SK-N-SH treated with all-trans-retinoic acid at 6 μM for 48 hours (cell line): ENCODE results near the gene CHKA.

ENCODE experiments used
- GLIS3 ChIP-seq: fragments of 250-450 bp; sonication (Bioruptor Pico); IDR thresholded peaks from 2 replicates; pipeline ENCODE4 v1.5.0; 2020; ENCODE audit warnings: mild to moderate bottlenecking, moderate library complexity
- PPARA ChIP-seq: fragments of 250-450 bp; sonication (Bioruptor Pico); IDR thresholded peaks from 2 replicates; pipeline ENCODE4 v1.5.0; 2020; ENCODE audit warnings: mild to moderate bottlenecking, borderline replicate concordance
- SNAI2 ChIP-seq: fragments of 250-450 bp; sonication (Bioruptor Pico); IDR thresholded peaks from 2 replicates; pipeline ENCODE4 v1.5.0; 2020; ENCODE audit warnings: mild to moderate bottlenecking, moderate library complexity
- TOX ChIP-seq: fragments of 250-450 bp; sonication (Bioruptor Pico); IDR thresholded peaks from 2 replicates; pipeline ENCODE4 v1.8.0; 2021; ENCODE audit warnings: mild to moderate bottlenecking, moderate library complexity, borderline replicate concordance
- ZFP30 ChIP-seq: fragments of 450-650 bp; formaldehyde crosslinking; IDR thresholded peaks from 2 replicates; pipeline ENCODE4 v1.5.0; 2022; ENCODE audit warnings: mild to moderate bottlenecking, moderate library complexity
- ZNF565 ChIP-seq: fragments of 450-650 bp; formaldehyde crosslinking; conservative IDR thresholded peaks from 2 replicates; pipeline ENCODE4 v1.5.0; 2020; ENCODE audit warnings: low read depth, mild to moderate bottlenecking, moderate library complexity
- TF ChIP-seq, protein P1 (sequence below): fragments of 250-450 bp; sonication (Bioruptor Pico); IDR thresholded peaks from 2 replicates; pipeline ENCODE4 v1.8.0; 2020; ENCODE audit warnings: mild to moderate bottlenecking, moderate library complexity, borderline replicate concordance
- TF ChIP-seq, protein P2 (sequence below): fragments of 250-450 bp; sonication (Bioruptor Pico); IDR thresholded peaks from 2 replicates; pipeline ENCODE4 v1.5.1; 2020; ENCODE audit warnings: low read depth, mild to moderate bottlenecking, moderate library complexity
- TF ChIP-seq, protein P3 (sequence below): fragments of 250-450 bp; sonication (Bioruptor Pico); IDR thresholded peaks from 2 replicates; pipeline ENCODE4 v1.5.1; 2021; ENCODE audit warnings: mild to moderate bottlenecking, moderate library complexity
- TF ChIP-seq, protein P4 (sequence below): fragments of 250-450 bp; sonication (Bioruptor Pico); IDR thresholded peaks from 2 replicates; pipeline ENCODE4 v1.8.0; 2021; ENCODE audit warnings: low read depth, mild to moderate bottlenecking, moderate library complexity, borderline replicate concordance

DNA sequence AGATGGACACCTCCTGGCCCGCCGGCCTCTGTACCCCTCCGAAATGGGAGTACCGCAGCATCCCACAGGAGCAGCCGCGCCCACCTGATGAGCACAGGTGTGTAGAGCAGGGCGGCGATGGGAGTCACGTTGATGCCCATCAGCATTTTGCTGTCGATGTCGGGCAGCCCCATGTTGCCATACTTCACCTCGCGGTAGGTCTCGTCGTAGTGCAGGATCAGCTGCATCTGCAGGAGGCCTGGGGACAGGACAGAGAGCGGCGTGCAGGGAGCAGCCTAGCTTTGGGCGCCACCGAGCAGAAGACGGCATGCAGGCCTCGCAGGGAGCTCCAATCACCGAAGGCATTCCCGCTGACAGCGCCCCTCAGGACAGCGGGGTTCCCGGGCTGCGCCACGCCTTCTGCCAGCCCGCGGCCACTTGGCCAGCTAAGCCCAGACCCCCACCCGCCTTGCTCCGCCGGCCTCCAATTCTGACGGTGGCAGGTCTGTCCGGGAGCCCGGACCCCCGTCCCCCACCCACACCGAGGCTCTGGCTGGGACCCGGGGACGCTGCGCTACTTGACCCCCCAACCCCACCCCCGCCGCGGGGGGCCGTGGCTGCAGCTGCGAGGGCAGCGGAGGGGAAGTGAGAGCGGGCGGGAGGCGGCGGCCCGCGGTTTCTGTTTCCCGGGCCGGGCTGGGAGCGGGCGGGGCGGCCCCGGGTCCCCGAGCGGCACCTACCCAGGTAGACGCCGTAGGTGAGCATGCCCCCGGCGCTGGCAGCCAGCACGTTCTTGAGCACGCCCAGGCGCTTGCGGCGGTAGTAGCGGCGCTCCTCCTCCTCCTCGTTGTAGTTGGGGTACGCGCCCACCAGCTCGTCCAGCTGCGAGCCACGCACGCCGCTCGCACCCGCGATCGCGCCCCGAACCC is 118.0 kb downstream of the CHKA start:
- TF ChIP-seq, protein P1, sequence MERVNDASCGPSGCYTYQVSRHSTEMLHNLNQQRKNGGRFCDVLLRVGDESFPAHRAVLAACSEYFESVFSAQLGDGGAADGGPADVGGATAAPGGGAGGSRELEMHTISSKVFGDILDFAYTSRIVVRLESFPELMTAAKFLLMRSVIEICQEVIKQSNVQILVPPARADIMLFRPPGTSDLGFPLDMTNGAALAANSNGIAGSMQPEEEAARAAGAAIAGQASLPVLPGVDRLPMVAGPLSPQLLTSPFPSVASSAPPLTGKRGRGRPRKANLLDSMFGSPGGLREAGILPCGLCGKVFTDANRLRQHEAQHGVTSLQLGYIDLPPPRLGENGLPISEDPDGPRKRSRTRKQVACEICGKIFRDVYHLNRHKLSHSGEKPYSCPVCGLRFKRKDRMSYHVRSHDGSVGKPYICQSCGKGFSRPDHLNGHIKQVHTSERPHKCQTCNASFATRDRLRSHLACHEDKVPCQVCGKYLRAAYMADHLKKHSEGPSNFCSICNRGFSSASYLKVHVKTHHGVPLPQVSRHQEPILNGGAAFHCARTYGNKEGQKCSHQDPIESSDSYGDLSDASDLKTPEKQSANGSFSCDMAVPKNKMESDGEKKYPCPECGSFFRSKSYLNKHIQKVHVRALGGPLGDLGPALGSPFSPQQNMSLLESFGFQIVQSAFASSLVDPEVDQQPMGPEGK (CRISPR knock-in tag) = no peak
- TF ChIP-seq, protein P2, sequence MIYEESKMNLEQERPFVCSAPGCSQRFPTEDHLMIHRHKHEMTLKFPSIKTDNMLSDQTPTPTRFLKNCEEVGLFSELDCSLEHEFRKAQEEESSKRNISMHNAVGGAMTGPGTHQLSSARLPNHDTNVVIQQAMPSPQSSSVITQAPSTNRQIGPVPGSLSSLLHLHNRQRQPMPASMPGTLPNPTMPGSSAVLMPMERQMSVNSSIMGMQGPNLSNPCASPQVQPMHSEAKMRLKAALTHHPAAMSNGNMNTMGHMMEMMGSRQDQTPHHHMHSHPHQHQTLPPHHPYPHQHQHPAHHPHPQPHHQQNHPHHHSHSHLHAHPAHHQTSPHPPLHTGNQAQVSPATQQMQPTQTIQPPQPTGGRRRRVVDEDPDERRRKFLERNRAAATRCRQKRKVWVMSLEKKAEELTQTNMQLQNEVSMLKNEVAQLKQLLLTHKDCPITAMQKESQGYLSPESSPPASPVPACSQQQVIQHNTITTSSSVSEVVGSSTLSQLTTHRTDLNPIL (CRISPR knock-in tag) = no peak
- no peak for TF ChIP-seq ZFP30
- no peak for TF ChIP-seq ZNF565 (CRISPR knock-in tag)
- TF ChIP-seq, protein P3, sequence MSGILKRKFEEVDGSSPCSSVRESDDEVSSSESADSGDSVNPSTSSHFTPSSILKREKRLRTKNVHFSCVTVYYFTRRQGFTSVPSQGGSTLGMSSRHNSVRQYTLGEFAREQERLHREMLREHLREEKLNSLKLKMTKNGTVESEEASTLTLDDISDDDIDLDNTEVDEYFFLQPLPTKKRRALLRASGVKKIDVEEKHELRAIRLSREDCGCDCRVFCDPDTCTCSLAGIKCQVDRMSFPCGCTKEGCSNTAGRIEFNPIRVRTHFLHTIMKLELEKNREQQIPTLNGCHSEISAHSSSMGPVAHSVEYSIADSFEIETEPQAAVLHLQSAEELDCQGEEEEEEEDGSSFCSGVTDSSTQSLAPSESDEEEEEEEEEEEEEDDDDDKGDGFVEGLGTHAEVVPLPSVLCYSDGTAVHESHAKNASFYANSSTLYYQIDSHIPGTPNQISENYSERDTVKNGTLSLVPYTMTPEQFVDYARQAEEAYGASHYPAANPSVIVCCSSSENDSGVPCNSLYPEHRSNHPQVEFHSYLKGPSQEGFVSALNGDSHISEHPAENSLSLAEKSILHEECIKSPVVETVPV (CRISPR knock-in tag) = no peak
- TF ChIP-seq SNAI2 (CRISPR knock-in tag) = no peak
- no peak for TF ChIP-seq PPARA (CRISPR knock-in tag)
- TF ChIP-seq, protein P4, sequence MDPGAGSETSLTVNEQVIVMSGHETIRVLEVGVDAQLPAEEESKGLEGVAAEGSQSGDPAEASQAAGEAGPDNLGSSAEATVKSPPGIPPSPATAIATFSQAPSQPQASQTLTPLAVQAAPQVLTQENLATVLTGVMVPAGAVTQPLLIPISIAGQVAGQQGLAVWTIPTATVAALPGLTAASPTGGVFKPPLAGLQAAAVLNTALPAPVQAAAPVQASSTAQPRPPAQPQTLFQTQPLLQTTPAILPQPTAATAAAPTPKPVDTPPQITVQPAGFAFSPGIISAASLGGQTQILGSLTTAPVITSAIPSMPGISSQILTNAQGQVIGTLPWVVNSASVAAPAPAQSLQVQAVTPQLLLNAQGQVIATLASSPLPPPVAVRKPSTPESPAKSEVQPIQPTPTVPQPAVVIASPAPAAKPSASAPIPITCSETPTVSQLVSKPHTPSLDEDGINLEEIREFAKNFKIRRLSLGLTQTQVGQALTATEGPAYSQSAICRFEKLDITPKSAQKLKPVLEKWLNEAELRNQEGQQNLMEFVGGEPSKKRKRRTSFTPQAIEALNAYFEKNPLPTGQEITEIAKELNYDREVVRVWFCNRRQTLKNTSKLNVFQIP (CRISPR knock-in tag) = no peak
- no peak for TF ChIP-seq TOX
- no peak for TF ChIP-seq GLIS3
